ENCODE results near the gene CERK. TPM values are rescaled to one million over a fixed set of nuclear protein-coding genes. Genes with fewer than 3 reads are reported as not detected.
"Not testable (repeated sequence)": the region's sequence is repeated elsewhere in the genome, so short reads cannot be mapped to it uniquely, and the experiment has no call there.

Gene CERK
- total RNA-seq, 1 donor from 2014 or later: 60.2 TPM

GRCh38 chr22:46651316-46651715 is 86.7 kb downstream of the CERK start:
- intact Hi-C loops (cut with micrococcal nuclease): no loop called here

DNA sequence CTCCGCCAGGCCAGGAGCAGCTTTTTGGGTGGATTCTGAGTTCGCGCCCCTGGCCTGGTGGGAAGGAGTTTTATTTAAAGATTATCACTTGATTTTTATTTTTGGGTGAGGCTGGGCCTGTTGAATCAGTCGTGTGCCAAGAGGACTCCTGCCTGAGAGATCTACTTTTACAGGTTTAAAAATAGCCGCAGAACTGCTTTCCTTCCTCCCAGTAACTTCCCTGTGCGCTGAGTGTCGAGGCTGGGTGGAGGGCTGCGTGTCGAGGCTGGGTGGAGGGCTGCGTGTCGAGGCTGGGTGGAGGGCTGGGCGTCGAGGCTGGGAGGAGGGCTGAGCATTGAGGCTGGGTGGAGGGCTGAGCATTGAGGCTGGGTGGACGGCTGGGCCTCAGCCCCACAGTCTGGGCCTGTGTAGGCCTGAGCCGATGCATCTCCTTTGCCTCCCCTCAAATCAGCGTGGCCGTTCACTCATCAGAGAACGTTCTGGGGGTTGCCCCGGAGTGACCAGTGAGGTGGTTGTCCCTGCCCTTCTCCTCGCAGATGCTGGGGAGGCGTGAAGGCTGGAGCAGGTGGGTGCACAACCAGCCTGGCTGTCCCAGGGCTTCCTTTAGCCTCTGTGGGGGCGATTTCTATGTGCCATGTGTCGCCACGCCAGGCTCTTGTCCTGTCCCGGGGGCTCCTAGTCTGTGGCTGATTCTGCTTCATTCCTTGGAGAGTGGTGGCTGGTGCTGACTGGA is 87.8 kb downstream of the CERK start:
- intact Hi-C loops (cut with micrococcal nuclease): no loop called here

DNA sequence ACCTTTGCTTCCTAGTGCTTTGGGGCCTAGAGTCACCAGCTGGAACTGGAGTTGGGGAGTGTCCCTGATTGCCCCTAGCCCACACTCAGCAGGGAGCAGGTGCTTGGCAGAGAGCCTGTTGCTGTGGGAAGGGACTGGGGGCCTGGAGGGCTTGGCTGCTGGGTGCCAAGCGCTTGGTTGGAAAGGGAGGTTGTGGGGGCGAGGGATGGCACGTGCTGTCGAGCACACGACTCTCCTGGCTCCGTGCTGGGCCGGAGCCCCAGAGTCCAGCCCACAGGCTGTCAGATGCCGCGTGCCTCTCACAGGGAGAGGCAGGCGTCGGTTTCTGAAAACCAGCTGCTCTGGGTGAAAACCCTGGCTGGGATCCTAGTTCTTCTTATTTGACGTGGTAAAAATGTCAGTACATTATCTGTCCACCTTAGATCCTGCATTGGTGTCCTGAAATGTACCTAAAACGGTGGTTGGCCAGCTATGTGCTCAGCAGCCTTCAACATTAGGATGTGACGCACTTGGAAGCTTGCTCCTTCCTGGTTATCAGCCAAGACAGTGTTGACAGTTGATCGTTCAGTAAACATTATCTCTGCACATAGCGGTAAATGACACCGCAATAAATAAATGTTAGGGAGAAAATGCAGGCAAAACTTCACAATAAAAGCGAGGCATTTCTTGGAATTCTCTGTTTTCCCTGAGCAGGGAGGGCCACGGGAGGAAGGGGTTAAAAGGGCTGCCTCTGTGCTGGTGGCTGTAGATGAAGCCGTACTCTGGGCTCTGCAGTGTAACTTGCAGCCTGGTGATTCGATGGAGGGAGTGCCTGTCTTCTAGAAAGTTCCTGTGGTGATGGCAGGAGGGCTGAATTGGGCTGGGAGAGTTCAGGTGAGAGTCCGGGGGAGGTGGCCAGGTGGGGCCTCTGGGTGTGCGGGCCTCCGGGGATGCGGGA is 88.6 kb downstream of the CERK start:
- intact Hi-C loops (cut with micrococcal nuclease): no loop called here

GRCh38 chr22:46648225-46648820 is 89.7 kb downstream of the CERK start:
- intact Hi-C loops (cut with micrococcal nuclease): not testable (repeated sequence)

- intact Hi-C loops (cut with micrococcal nuclease): no loop called here
These were observed 91.4 kb downstream of the CERK start for GRCh38 chr22:46646531-46647215.

- intact Hi-C loops (cut with micrococcal nuclease): not testable (repeated sequence)
These were observed 95.1 kb downstream of the CERK start for GRCh38 chr22:46642840-46643480.

DNA sequence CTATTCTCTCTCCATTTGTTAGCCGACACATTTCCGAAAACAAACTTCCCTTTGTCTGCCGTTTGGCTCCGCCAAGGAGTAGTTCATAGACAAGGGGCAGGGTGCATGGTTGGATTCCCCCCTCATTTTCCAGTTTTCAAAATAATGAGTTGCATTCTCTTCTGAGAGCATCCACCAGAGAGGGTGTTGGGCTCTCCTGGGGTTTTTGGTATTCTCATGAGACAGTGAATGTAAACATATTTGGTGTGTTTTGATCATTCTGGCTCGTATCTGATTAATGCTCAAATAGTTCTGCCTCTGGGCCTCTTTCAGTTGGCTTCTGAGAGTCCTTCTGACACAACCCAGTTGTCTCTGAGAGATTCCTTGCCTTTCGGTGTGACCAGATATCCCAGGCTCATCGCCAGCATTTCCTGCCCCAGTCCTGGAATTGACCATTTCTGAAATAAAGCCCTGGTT is 96.2 kb downstream of the CERK start:
- intact Hi-C loops (cut with micrococcal nuclease): no loop called here

DNA sequence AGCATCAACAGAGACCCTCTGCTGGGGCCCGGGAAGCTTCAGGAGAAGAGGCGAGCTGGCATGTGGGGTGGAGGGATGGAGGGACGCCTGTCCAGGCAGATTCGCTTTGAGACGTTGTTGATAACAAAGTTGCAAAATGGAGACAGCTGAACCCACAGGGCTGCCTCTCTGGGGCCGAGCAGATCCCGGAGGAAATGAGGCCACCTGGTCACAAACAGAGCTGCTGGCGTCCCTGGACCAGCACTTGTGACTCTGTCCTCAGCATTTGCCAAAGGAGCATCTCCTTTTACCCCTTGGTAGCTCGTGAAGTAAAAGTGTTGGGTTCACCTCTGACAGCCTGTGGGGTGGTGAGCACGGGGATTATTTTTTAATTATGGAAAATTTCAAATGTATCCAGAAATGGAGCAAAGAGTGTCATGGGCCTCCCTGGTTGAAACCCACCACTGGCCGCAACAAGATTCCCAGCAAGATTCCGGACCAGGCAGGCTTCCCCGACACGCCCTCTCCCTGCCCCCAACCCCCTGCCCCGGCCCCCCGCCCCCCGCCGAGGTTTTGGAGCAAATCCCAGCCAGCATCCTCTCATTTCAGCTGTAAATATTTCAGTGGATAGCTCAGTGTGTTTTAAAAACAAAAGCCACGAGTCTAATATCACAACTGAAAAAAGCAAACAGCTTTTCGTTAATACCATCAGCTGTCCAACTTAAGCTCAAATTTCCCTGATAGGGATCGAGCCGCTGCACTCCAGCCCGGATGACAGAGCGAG is 97.6 kb downstream of the CERK start:
- intact Hi-C loops (cut with micrococcal nuclease): no loop called here

- intact Hi-C loops (cut with micrococcal nuclease): no loop called here
These were observed 98.2 kb downstream of the CERK start for GRCh38 chr22:46639843-46640242.

GRCh38 chr22:46638601-46639431 is 99.2 kb downstream of the CERK start:
- intact Hi-C loops (cut with micrococcal nuclease): no loop called here

- intact Hi-C loops (cut with micrococcal nuclease): no loop called here
These were observed 100.1 kb downstream of the CERK start for GRCh38 chr22:46637711-46638600.

DNA sequence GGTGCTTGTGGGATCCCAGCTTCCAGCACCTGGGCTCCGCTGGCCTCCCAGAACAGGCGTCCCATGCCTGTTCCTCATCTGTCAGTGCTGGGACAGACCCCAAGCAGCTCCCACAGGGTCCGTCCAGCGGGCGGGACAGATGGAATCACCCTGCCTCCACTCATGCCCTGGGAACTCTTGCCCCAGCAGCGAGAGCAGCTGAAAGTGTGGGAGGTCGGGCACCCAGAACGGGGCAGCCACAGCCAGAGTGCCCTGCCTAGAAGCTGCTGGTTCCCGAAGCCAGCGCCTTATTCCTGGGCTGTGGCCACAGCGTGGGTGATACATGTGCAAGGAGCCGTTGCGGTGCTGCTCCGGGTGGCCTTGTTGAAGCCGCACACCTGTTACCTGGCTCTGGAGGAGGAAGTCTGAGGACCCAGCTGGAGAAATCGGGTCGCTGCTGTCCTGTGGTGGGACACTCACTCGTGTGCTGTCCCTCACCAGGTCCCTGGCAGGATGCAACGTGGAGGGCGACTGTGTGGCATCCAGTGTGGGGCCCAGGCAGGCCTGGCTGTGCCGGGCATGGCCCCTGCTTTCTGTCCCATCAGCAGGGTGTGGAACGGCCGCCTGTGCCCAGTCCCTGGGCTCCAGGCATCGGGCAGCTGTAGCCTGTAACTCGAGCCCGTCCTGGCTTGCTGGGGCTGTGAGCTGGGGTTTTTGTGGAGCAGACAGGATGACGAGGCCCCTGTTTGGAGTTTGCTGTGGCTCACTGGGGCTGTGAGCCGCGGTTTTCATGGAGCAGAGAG is 101.6 kb downstream of the CERK start:
- intact Hi-C loops (cut with micrococcal nuclease): no loop called here

DNA sequence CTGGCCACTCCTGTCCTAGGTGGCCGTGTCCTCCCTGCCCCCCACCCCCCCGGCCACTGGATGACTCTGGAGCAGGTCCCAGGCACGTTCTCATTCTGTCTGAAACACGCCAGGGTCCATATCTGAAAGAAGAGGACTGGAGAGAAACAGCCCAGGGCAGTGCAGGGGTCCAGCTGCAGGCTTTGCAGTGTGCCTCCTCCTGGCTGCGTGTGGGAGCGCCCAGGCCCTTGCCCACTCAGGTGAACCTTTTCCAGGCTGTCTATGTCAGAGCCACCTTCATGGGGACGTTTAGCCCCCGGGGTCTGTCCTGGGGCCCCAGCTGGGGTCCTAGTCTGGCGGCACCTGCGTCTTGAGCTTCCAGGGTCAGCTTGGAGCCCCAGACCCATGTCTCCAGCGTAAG is 102.3 kb downstream of the CERK start:
- intact Hi-C loops (cut with micrococcal nuclease): no loop called here

DNA sequence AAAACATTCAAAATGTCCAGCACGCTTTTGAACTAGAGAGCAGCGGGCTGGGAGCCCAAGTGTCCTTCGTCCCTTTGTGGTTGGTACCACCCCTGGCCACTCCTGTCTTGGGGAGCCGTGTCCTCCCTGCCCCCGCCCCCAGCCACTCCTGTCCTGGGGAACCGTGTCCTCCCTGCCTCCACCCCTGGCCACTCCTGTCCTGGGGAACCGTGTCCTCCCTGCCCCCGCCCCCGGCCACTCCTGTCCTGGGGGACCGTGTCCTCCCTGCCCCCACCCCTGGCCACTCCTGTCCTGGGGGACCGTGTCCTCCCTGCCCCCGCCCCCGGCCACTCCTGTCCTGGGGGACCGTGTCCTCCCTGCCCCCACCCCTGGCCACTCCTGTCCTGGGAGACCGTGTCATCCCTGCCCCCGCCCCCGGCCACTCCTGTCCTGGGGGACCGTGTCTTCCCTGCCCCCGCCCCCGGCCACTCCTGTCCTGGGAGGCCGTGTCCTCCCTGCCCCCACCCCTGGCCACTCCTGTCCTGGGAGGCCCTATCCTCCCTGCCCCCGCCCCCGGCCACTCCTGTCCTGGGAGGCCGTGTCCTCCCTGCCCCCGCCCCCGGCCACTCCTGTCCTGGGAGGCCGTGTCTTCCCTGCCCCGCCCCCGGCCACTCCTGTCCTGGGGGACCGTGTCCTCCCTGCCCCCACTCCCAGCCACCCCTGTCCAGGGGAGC is 102.9 kb downstream of the CERK start:
- intact Hi-C loops (cut with micrococcal nuclease): not testable (repeated sequence)
